B cell (primary cell): ENCODE results near the gene ZNF148. TPM values are rescaled to one million over a fixed set of nuclear protein-coding genes. Genes with fewer than 3 reads are reported as not detected.

Source experiments
- ATAC-seq: fragments of 200-7000 bp; cut with Tn5 transposase; one replicate; pipeline ENCODE4 v1.10.0; 2021; ENCODE audit warnings: low read depth, mild to moderate bottlenecking, moderate number of reproducible peaks, moderate library complexity
- CTCF ChIA-PET: fragments of 350-600 bp; sonication (Branson Sonifier 250); formaldehyde crosslinking; loops from one replicate; lab custom pipeline; 2021; ENCODE audit warnings: antibody characterized with exemption, inconsistent platforms; lab: Charles Lee
- POLR2A ChIA-PET: fragments of 350-600 bp; sonication (Branson Sonifier 250); formaldehyde crosslinking; loops from one replicate; lab custom pipeline; 2021; ENCODE audit warnings: antibody characterized with exemption; lab: Charles Lee
- DNase-seq: peaks from one replicate; pipeline ENCODE4 v3.0.0; 2013
- H2AFZ ChIP-seq: 2 replicates; pipeline ENCODE4 v1.6.1; 2012; ENCODE audit warnings: mild to moderate bottlenecking, low read depth, low read length; ENCODE audit not compliant: insufficient read depth, poor library complexity, severe bottlenecking
- H3K27ac ChIP-seq, 2 donors: 1 replicate in 1 of 2; 2 replicates in 1 of 2; pipeline ENCODE4 v1.5.1; 2012 to 2013; ENCODE audit warnings: low read length in 2 of 2, mild to moderate bottlenecking in 2 of 2, moderate library complexity in 1 of 2
- H3K27me3 ChIP-seq, 4 experiments: fragments of 200-600 bp in 1 of 4; sonication (generic) in 1 of 4; replicated peaks in 1 of 4; 1 replicate in 2 of 4; 2 replicates in 2 of 4; pipeline versions ENCODE4 v1.6.1 to v1.7.0; 2013 to 2016; ENCODE audit warnings: low read length in 3 of 4, mild to moderate bottlenecking in 2 of 4, mixed read lengths in 1 of 4, moderate library complexity in 1 of 4; ENCODE audit not compliant: insufficient read depth in 4 of 4, control insufficient read depth in 3 of 4; ENCODE audit errors: control extremely low read depth in 1 of 4
- H3K36me3 ChIP-seq, 2 experiments: replicated peaks in 1 of 2; 1 replicate in 1 of 2; 2 replicates in 1 of 2; pipeline versions ENCODE4 v1.6.1 to v1.7.1; 2013; ENCODE audit warnings: low read length in 1 of 2; ENCODE audit not compliant: insufficient read depth in 2 of 2, control insufficient read depth in 1 of 2; ENCODE audit errors: control extremely low read depth in 1 of 2, extremely low read depth in 1 of 2
- H3K4me1 ChIP-seq, 2 donors: fragments of 200-600 bp in 1 of 2; sonication (generic) in 1 of 2; 1 replicate in 1 of 2; 2 replicates in 1 of 2; pipeline versions ENCODE4 v1.5.1 to v1.6.1; 2013 to 2017; ENCODE audit warnings: low read length in 2 of 2; ENCODE audit not compliant: control insufficient read depth in 2 of 2, insufficient read depth in 2 of 2
- H3K4me2 ChIP-seq: replicated peaks from 2 replicates; pipeline ENCODE3; 2012; ENCODE audit warnings: mild to moderate bottlenecking, low read depth, low read length; ENCODE audit not compliant: poor library complexity, severe bottlenecking
- H3K4me3 ChIP-seq, 5 experiments: fragments of 200-600 bp in 1 of 5; sonication (generic) in 1 of 5; 1 replicate in 3 of 5; 2 replicates in 2 of 5; pipeline versions ENCODE4 v1.5.1 to v1.7.0; 2011 to 2016; ENCODE audit warnings: low read length in 4 of 5, mild to moderate bottlenecking in 4 of 5, low read depth in 2 of 5, control low read depth in 1 of 5, moderate library complexity in 1 of 5; ENCODE audit not compliant: insufficient read depth in 1 of 5; ENCODE audit errors: control extremely low read depth in 1 of 5, extremely low read depth in 1 of 5
- H3K79me2 ChIP-seq: fragments of 200-600 bp; sonication (generic); one replicate; pipeline ENCODE4 v1.6.0; 2016; ENCODE audit warnings: low read length; ENCODE audit not compliant: control insufficient read depth, insufficient read depth
- H3K9ac ChIP-seq: fragments of 200-600 bp; sonication (generic); 2 replicates; pipeline ENCODE4 v1.6.1; 2017; ENCODE audit warnings: mild to moderate bottlenecking, low read length, moderate library complexity
- H3K9me3 ChIP-seq, 3 donors: one replicate each; pipeline versions ENCODE4 v1.6.1 to v1.7.1; 2013; ENCODE audit warnings: low read length in 2 of 3; ENCODE audit not compliant: control insufficient read depth in 2 of 3, insufficient read depth in 1 of 3; ENCODE audit errors: control extremely low read depth in 1 of 3
- H4K20me1 ChIP-seq: 2 replicates; pipeline ENCODE4 v1.6.0; 2012; ENCODE audit warnings: mild to moderate bottlenecking, low read length; ENCODE audit not compliant: insufficient read depth, control insufficient read depth, poor library complexity, severe bottlenecking
- H3K27ac Mint-ChIP-seq: one replicate; pipeline ENCODE4 v1.8.0; 2021; ENCODE audit warnings: mixed read lengths
- H3K27me3 Mint-ChIP-seq: one replicate; pipeline ENCODE4 v1.8.0; 2021; ENCODE audit warnings: mixed read lengths
- H3K4me1 Mint-ChIP-seq: one replicate; pipeline ENCODE4 v1.8.0; 2021; ENCODE audit warnings: mixed read lengths
- H3K4me3 Mint-ChIP-seq: one replicate; pipeline ENCODE4 v1.8.0; 2021; ENCODE audit warnings: mixed read lengths
- H3K9me3 Mint-ChIP-seq: one replicate; pipeline ENCODE4 v1.8.0; 2022; ENCODE audit warnings: mixed read lengths; ENCODE audit not compliant: insufficient read depth
- CTCF ChIP-seq: fragments of 200-600 bp; IDR thresholded peaks from one replicate; pipeline ENCODE4 v1.8.0; 2022; ENCODE audit warnings: antibody characterized with exemption, mild to moderate bottlenecking
- EZH2 ChIP-seq: IDR thresholded peaks from 2 replicates; pipeline ENCODE4 v1.6.1; 2012; ENCODE audit warnings: borderline replicate concordance, low read depth, mild to moderate bottlenecking, moderate library complexity, low read length; ENCODE audit not compliant: insufficient read depth, poor library complexity, severe bottlenecking
- WGBS: methylation state at CpG from one replicate; pipeline ENCODE4 v1.1.5; 2013; ENCODE audit warnings: missing lambda C conversion rate; ENCODE audit not compliant: insufficient coverage; 5-methylcytosine and 5-hydroxymethylcytosine counted together
- intact Hi-C: fragments of 100-400 bp; cut with micrococcal nuclease; formaldehyde crosslinking; loops from one replicate; pipeline ENCODE4 v1.10.0; 2022
- polyA plus RNA-seq: library from polyadenylated mRNA; depleted of rRNA; stranded (reverse); fragments of >200 nt; gene quantifications from 2 replicates; pipeline ENCODE4 v1.2.3, GENCODE V29; 2012
- total RNA-seq, 2 donors: library from RNA; stranded (reverse); fragments of 120-200 nt in 1 of 2; gene quantifications; 1 replicate in 1 of 2; 2 replicates in 1 of 2; pipeline versions ENCODE4 v1.2.3 to v1.2.4, GENCODE V29; 2013 to 2022

Gene ZNF148
- total and polyA plus RNA-seq, 2 donors (not counting 1 experiment from before 2014, with no cell fraction given) = 8.1 to 71.5 TPM

GRCh38 chr3:125386811-125387210 lies 11.7 kb upstream of the ZNF148 start:
- intact Hi-C loops = no loop called here
- ChIA-PET POLR2A (no interaction called here), CTCF (no interaction called here)
- H3K4me3 Mint-ChIP-seq = no peak overlapping the region
- H3K9me3 ChIP-seq = no peaks in the 10 kb centered on the region
- H3K4me2 ChIP-seq = no peak overlapping the region
- no peaks in the 10 kb centered on the region for H4K20me1 ChIP-seq
- H3K27ac ChIP-seq = no peak overlapping the region
- TF ChIP-seq EZH2 = no peak
- no peak for TF ChIP-seq CTCF
- no peaks in the 10 kb centered on the region for H3K36me3 ChIP-seq
- no peaks in the 10 kb centered on the region for H3K4me1 Mint-ChIP-seq
- WGBS = 100% methylated on average over 4 of the region's 4 CpGs
- H3K4me3 ChIP-seq = no peak overlapping the region
- peaks cover 0 to under 1% of the 10 kb centered on the region in 2 donors for H3K4me1 ChIP-seq
- H3K27ac Mint-ChIP-seq = no peak overlapping the region
- no peak for DNase-seq
- no peaks in the 10 kb centered on the region for H3K79me2 ChIP-seq
- no peak overlapping the region for H2AFZ ChIP-seq
- no peak overlapping the region for H3K9ac ChIP-seq
- no peak for ATAC-seq
- H3K9me3 Mint-ChIP-seq = no peaks in the 10 kb centered on the region
- no peaks in the 10 kb centered on the region for H3K27me3 ChIP-seq
- H3K27me3 Mint-ChIP-seq = peaks cover 15% of the 10 kb centered on the region

DNA sequence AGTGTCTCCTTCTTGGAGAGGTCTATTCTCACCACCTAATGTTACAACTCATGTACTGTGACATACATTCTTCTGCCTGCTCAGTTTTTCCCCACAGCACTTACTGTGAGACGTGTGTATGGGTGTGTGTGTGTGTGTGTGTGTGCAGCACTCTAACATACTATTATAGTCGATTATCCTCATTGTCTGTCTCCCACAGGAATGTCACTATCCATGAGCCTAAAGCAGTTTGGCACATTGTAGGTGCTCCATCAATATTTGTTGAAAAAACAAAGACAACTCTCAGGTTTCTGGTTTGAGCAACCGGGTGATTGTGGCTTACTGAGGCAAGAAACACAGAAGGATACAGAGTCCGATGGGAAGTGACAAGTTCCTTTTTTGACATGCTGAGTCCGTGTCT lies 8.6 kb upstream of the ZNF148 start:
- ATAC-seq (no peak), DNase-seq (no peak)
- no peak for TF ChIP-seq CTCF
- TF ChIP-seq EZH2 = no peak
- intact Hi-C loops = no loop called here
- Histone ChIP-seq H4K20me1 (no peaks in the 10 kb centered on the region), H3K4me3 (no peak overlapping the region), H3K27ac (no peak overlapping the region), H3K9ac (no peak overlapping the region), H3K4me2 (no peak overlapping the region), H3K27me3 (no peaks in the 10 kb centered on the region), H3K36me3 (no peaks in the 10 kb centered on the region), H3K79me2 (no peaks in the 10 kb centered on the region), H3K9me3 (no peaks in the 10 kb centered on the region), H3K4me1 (peaks cover 0 to 4% of the 10 kb centered on the region in 2 donors), H2AFZ (no peak overlapping the region)
- Mint-ChIP-seq H3K4me3 (no peak overlapping the region), H3K27ac (no peak overlapping the region), H3K27me3 (peaks cover 15% of the 10 kb centered on the region), H3K4me1 (peaks cover 2% of the 10 kb centered on the region), H3K9me3 (no peaks in the 10 kb centered on the region)
- 73% methylated on average over 3 of the region's 5 CpGs for WGBS
- ChIA-PET POLR2A (no interaction called here), CTCF (no interaction called here)
